GM19238 (cell line): ENCODE data around the gene ITPA.

Source experiments
- DNase-seq: peaks from one replicate; pipeline ENCODE4 v3.0.0; 2011; ENCODE audit warnings: low spot score; ENCODE audit not compliant: insufficient read length

ITPA gene

GRCh38 chr20:3209257-3209945 lies at the start of gene ITPA:
ITPA (plus strand) TSS chr20:3209498; CDS start chr20:3209552, 54 bp downstream.
- peak; percentile 74 for DNase-seq

- DNase-seq, result no peak
Measured at GRCh38 chr20:3160418-3160817, 48.9 kb upstream of the ITPA start.

- no peak for DNase-seq
Measured at GRCh38 chr20:3161316-3162079, 47.8 kb upstream of the ITPA start.

- DNase-seq, result no peak
Measured at GRCh38 chr20:3162080-3162611, 47.2 kb upstream of the ITPA start.

GRCh38 chr20:3163099-3164042 lies 45.9 kb upstream of the ITPA start:
- no peak for DNase-seq

- DNase-seq, result no peak
Measured at GRCh38 chr20:3164043-3164762, 45.1 kb upstream of the ITPA start.

GRCh38 chr20:3164763-3165410 lies 44.4 kb upstream of the ITPA start:
- no peak for DNase-seq

GRCh38 chr20:3165473-3166337 lies 43.6 kb upstream of the ITPA start:
- DNase-seq, result no peak

- no peak for DNase-seq
Measured at GRCh38 chr20:3166338-3166912, 42.9 kb upstream of the ITPA start.

GRCh38 chr20:3166913-3167342 lies 42.4 kb upstream of the ITPA start:
- DNase-seq, result no peak

GRCh38 chr20:3167738-3168078 lies 41.6 kb upstream of the ITPA start:
- DNase-seq, result no peak

- no peak for DNase-seq
Measured at GRCh38 chr20:3168079-3168828, 41.0 kb upstream of the ITPA start.

GRCh38 chr20:3168829-3169590 lies 40.3 kb upstream of the ITPA start:
- DNase-seq, result no peak

- DNase-seq, result no peak
Measured at GRCh38 chr20:3171391-3172125, 37.7 kb upstream of the ITPA start.

- DNase-seq, result no peak
Measured at GRCh38 chr20:3172126-3172932, 37.0 kb upstream of the ITPA start.
